GM12873 (cell line): ENCODE data around the gene APBA2.

ENCODE experiments used
- CTCF ChIP-seq: IDR thresholded peaks from 2 replicates; pipeline ENCODE4 v1.5.1; 2012; ENCODE audit warnings: low read depth, mild to moderate bottlenecking, moderate library complexity, low read length, control low read depth; ENCODE audit not compliant: insufficient read depth; ENCODE audit errors: missing control alignments

APBA2 gene

GRCh38 chr15:29098652-29099051 lies 212.9 kb downstream of the APBA2 start:
- no peak for TF ChIP-seq CTCF

GRCh38 chr15:29099131-29099880 lies 213.5 kb downstream of the APBA2 start:
- TF ChIP-seq CTCF, result no peak

- no peak for TF ChIP-seq CTCF
Observed at GRCh38 chr15:29100486-29101000, 214.8 kb downstream of the APBA2 start.

- TF ChIP-seq CTCF, result no peak
Observed at GRCh38 chr15:29101491-29101890, 215.7 kb downstream of the APBA2 start.

- TF ChIP-seq CTCF, result peak; percentile 80
Observed at GRCh38 chr15:29102173-29102794, 216.5 kb downstream of the APBA2 start.

GRCh38 chr15:29102911-29103823 lies 217.4 kb downstream of the APBA2 start:
- TF ChIP-seq CTCF, result no peak
